Measurements from ENCODE around the gene IGF2BP1.

- TF ChIP-seq, protein P1, sequence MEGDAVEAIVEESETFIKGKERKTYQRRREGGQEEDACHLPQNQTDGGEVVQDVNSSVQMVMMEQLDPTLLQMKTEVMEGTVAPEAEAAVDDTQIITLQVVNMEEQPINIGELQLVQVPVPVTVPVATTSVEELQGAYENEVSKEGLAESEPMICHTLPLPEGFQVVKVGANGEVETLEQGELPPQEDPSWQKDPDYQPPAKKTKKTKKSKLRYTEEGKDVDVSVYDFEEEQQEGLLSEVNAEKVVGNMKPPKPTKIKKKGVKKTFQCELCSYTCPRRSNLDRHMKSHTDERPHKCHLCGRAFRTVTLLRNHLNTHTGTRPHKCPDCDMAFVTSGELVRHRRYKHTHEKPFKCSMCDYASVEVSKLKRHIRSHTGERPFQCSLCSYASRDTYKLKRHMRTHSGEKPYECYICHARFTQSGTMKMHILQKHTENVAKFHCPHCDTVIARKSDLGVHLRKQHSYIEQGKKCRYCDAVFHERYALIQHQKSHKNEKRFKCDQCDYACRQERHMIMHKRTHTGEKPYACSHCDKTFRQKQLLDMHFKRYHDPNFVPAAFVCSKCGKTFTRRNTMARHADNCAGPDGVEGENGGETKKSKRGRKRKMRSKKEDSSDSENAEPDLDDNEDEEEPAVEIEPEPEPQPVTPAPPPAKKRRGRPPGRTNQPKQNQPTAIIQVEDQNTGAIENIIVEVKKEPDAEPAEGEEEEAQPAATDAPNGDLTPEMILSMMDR (IDR thresholded peaks at IDR 0.05; ENCODE audit: poor library complexity, severe bottlenecking) = no peak
- no peak for TF ChIP-seq TAF1 (IDR thresholded peaks at IDR 0.05; ENCODE audit: low read depth)
Observed at GRCh38 chr17:48998587-48999440, 1.6 kb downstream of the IGF2BP1 start.

Data from neural cell (in vitro differentiated cells).